IMR-90 (cell line): ENCODE measurements around the gene BMP8A. TPM values are rescaled to one million over a fixed set of nuclear protein-coding genes. Genes with fewer than 3 reads are reported as not detected.

Source experiments
- ATAC-seq: fragments of 200-7000 bp; cut with Tn5 transposase; 2 replicates; pipeline ENCODE4 v1.9.1; 2020; ENCODE audit warnings: low read depth, mild to moderate bottlenecking, moderate library complexity
- BruUV-seq: library from RNA; stranded (reverse); fragments of 400-500 nt; replicated peaks from 2 replicates; lab custom pipeline; 2021; lab: Mats Ljungman, UMichigan
- CTCF ChIA-PET: fragments of 300-600 bp; formaldehyde crosslinking; extraction: SDS; loops from one replicate; lab custom pipeline; 2021; ENCODE audit warnings: antibody characterized with exemption; lab: Yijun Ruan, JAX
- POLR2A ChIA-PET: fragments of 300-600 bp; sonication (Branson Sonifier 250); formaldehyde crosslinking; loops from one replicate; lab custom pipeline; 2022; ENCODE audit warnings: antibody characterized with exemption; ENCODE audit not compliant: unreplicated experiment; lab: Charles Lee
- DNase-seq: peaks from one replicate; pipeline ENCODE4 v3.0.0; 2013
- H2AFZ ChIP-seq: replicated peaks from 2 replicates; pipeline ENCODE3; 2013; ENCODE audit warnings: low read length, mild to moderate bottlenecking; ENCODE audit not compliant: poor library complexity
- H2AK5ac ChIP-seq: 2 replicates; pipeline ENCODE4 v1.6.1; 2013; ENCODE audit warnings: low read depth, low read length, inconsistent platforms
- H2AK9ac ChIP-seq: replicated peaks from 2 replicates; pipeline ENCODE3; 2013; ENCODE audit warnings: mild to moderate bottlenecking, low read depth, low read length, moderate library complexity; ENCODE audit not compliant: poor library complexity
- H2BK120ac ChIP-seq: 2 replicates; pipeline ENCODE4 v1.6.1; 2013; ENCODE audit warnings: low read depth, low read length, inconsistent platforms
- H2BK15ac ChIP-seq: 3 replicates; pipeline ENCODE4 v1.6.1; 2013; ENCODE audit warnings: low read depth, low read length, inconsistent platforms
- H2BK20ac ChIP-seq: 2 replicates; pipeline ENCODE4 v1.6.1; 2013; ENCODE audit warnings: low read depth, mild to moderate bottlenecking, inconsistent platforms, low read length, moderate library complexity
- H2BK5ac ChIP-seq: 2 replicates; pipeline ENCODE4 v1.6.1; 2013; ENCODE audit warnings: mild to moderate bottlenecking, low read depth, low read length, inconsistent platforms; ENCODE audit not compliant: poor library complexity, severe bottlenecking
- H3K14ac ChIP-seq: replicated peaks from 2 replicates; pipeline ENCODE4 v1.6.1; 2013; ENCODE audit warnings: low read depth, low read length, inconsistent platforms
- H3K18ac ChIP-seq: 2 replicates; pipeline ENCODE4 v1.6.1; 2013; ENCODE audit warnings: low read depth, low read length, control low read depth
- H3K23ac ChIP-seq: 2 replicates; pipeline ENCODE4 v1.6.1; 2013; ENCODE audit warnings: low read depth, low read length, inconsistent platforms
- H3K27ac ChIP-seq: 2 replicates; pipeline ENCODE4 v1.5.1; 2013; ENCODE audit warnings: mild to moderate bottlenecking, control low read depth, low read length; ENCODE audit not compliant: insufficient read depth
- H3K27me3 ChIP-seq: 2 replicates; pipeline ENCODE4 v1.6.1; 2013; ENCODE audit warnings: low read length; ENCODE audit not compliant: control insufficient read depth, insufficient read depth
- H3K36me3 ChIP-seq: 2 replicates; pipeline ENCODE4 v1.6.1; 2013; ENCODE audit warnings: low read length, mixed read lengths; ENCODE audit not compliant: control insufficient read depth, insufficient read depth
- H3K4ac ChIP-seq: 2 replicates; pipeline ENCODE4 v1.6.1; 2013; ENCODE audit warnings: low read depth, low read length, inconsistent platforms
- H3K4me1 ChIP-seq: 2 replicates; pipeline ENCODE4 v1.6.1; 2013; ENCODE audit warnings: low read length, mixed read lengths; ENCODE audit not compliant: control insufficient read depth, insufficient read depth
- H3K4me2 ChIP-seq: 2 replicates; pipeline ENCODE4 v1.6.1; 2013; ENCODE audit warnings: low read depth, mild to moderate bottlenecking, control low read depth, low read length, moderate library complexity
- H3K4me3 ChIP-seq: 2 replicates; pipeline ENCODE4 v1.5.1; 2013; ENCODE audit warnings: low read depth, mild to moderate bottlenecking, control low read depth, low read length, moderate library complexity; ENCODE audit not compliant: insufficient read depth
- H3K56ac ChIP-seq: 2 replicates; pipeline ENCODE4 v1.6.1; 2013; ENCODE audit warnings: low read length, inconsistent platforms; ENCODE audit not compliant: insufficient read depth; ENCODE audit errors: extremely low read depth
- H3K79me1 ChIP-seq, 2 experiments: 2 replicates each; pipeline ENCODE4 v1.6.1; 2013; ENCODE audit warnings: low read length in 2 of 2, inconsistent platforms in 1 of 2, low read depth in 1 of 2
- H3K9ac ChIP-seq: 2 replicates; pipeline ENCODE4 v1.6.1; 2013; ENCODE audit warnings: low read depth, low read length, control low read depth
- H3K9me1 ChIP-seq: 2 replicates; pipeline ENCODE4 v1.6.1; 2013; ENCODE audit warnings: low read length, inconsistent platforms; ENCODE audit not compliant: insufficient read depth
- H3K9me3 ChIP-seq: 2 replicates; pipeline ENCODE4 v1.6.1; 2013; ENCODE audit warnings: low read length; ENCODE audit not compliant: control insufficient read depth, insufficient read depth
- H4K20me1 ChIP-seq: 2 replicates; pipeline ENCODE4 v1.6.1; 2013; ENCODE audit warnings: low read length, inconsistent platforms; ENCODE audit not compliant: insufficient read depth
- H4K5ac ChIP-seq: 2 replicates; pipeline ENCODE4 v1.6.1; 2013; ENCODE audit warnings: mild to moderate bottlenecking, low read depth, low read length, control low read depth
- H4K8ac ChIP-seq, 2 experiments: 2 replicates each; pipeline ENCODE4 v1.6.1; 2013; ENCODE audit warnings: low read depth in 2 of 2, low read length in 2 of 2, control low read depth in 1 of 2, inconsistent platforms in 1 of 2
- H4K91ac ChIP-seq: 2 replicates; pipeline ENCODE4 v1.6.1; 2013; ENCODE audit warnings: low read depth, low read length, inconsistent platforms; ENCODE audit not compliant: insufficient read depth
- BHLHE40 ChIP-seq: fragments of 150-350 bp; IDR thresholded peaks from 2 replicates; pipeline ENCODE4 v1.6.1; 2016; ENCODE audit warnings: mild to moderate bottlenecking, low read depth, low read length
- CEBPB ChIP-seq: IDR thresholded peaks from 2 replicates; pipeline ENCODE4 v1.6.1; 2012; ENCODE audit warnings: low read depth, low read length, improper control_type of control experiment
- CHD1 ChIP-seq: IDR thresholded peaks from 2 replicates; pipeline ENCODE4 v1.6.1; 2012; ENCODE audit warnings: low read depth, low read length, improper control_type of control experiment
- FOS ChIP-seq: fragments of 150-350 bp; IDR thresholded peaks from 2 replicates; pipeline ENCODE4 v1.6.1; 2016; ENCODE audit warnings: low read depth, low read length
- MAFK ChIP-seq: IDR thresholded peaks from 2 replicates; pipeline ENCODE4 v1.6.1; 2012; ENCODE audit warnings: low read depth, low read length, improper control_type of control experiment
- NFE2L2 ChIP-seq: fragments of 150-350 bp; IDR thresholded peaks from 2 replicates; pipeline ENCODE4 v1.6.1; 2016; ENCODE audit warnings: low read depth, mild to moderate bottlenecking, low read length
- POLR2A ChIP-seq: IDR thresholded peaks from 2 replicates; pipeline ENCODE4 v1.6.1; 2012; ENCODE audit warnings: mild to moderate bottlenecking, low read depth, low read length
- RCOR1 ChIP-seq: IDR thresholded peaks from 2 replicates; pipeline ENCODE4 v1.6.1; 2012; ENCODE audit warnings: mild to moderate bottlenecking, low read length, improper control_type of control experiment; ENCODE audit not compliant: insufficient replicate concordance
- RFX5 ChIP-seq: IDR thresholded peaks from 2 replicates; pipeline ENCODE4 v1.8.0; 2012; ENCODE audit warnings: low read depth, mild to moderate bottlenecking, low read length, moderate library complexity
- WGBS, 2 experiments: methylation state at CpG; one replicate each; pipeline versions ENCODE4 v1.1.5 to v1.1.7; 2013; ENCODE audit warnings: missing lambda C conversion rate in 2 of 2; ENCODE audit not compliant: insufficient read length in 1 of 2; ENCODE audit errors: extremely low coverage in 2 of 2; 5-methylcytosine and 5-hydroxymethylcytosine counted together
- dilution Hi-C: fragments of 300-500 bp; cut with HindIII; formaldehyde crosslinking; loops from one replicate; pipeline ENCODE4 v1.14.3; 2018; ENCODE audit warnings: low sequenced_read_pairs; ENCODE audit not compliant: unreplicated experiment
- in situ Hi-C: fragments of 300-500 bp; cut with MboI; formaldehyde crosslinking; loops from 3 replicates; pipeline ENCODE4 v1.14.3; 2019; ENCODE audit warnings: low sequenced_read_pairs, inconsistent platforms, mixed read lengths
- intact Hi-C: fragments of 100-400 bp; cut with micrococcal nuclease; formaldehyde crosslinking; loops from 2 replicates; pipeline ENCODE4 v1.10.0; 2022
- polyA plus RNA-seq, 3 experiments: library from polyadenylated mRNA; depleted of rRNA; stranded (reverse); fragments of >200 nt; gene quantifications; 2 replicates each; pipeline ENCODE4 v1.2.3, GENCODE V29; 2012; ENCODE audit warnings: low replicate concordance in 1 of 3
- total RNA-seq: library from RNA; depleted of rRNA; stranded (reverse); fragments of >200 nt; gene quantifications from 2 replicates; pipeline ENCODE4 v1.2.3, GENCODE V29; 2012

BMP8A gene
- total and polyA plus RNA-seq, 2 of the 4 experiments (the other 2 are of a cell fraction): not detected

GRCh38 chr1:39485046-39485803, 6.2 kb upstream of the BMP8A start:
- DNase-seq: no peak
- Histone ChIP-seq H4K8ac (no peak overlapping the region), H3K18ac (no peak overlapping the region), H2BK120ac (no peak overlapping the region), H3K36me3 (peaks cover 43% of the 10 kb centered on the region), H3K4me1 (peaks cover 3% of the 10 kb centered on the region; the same call in 1 of the 2 replicates), H3K27ac (no peak overlapping the region), H3K27me3 (no peaks in the 10 kb centered on the region), H2BK15ac (no peak overlapping the region), H3K4ac (no peak overlapping the region), H2AK9ac (no peak overlapping the region), H3K79me1 (peaks cover 8 to 16% of the 10 kb centered on the region in 2 experiments), H2AFZ (no peak overlapping the region), H3K9me1 (peaks cover 3% of the 10 kb centered on the region; the same call in 1 of the 2 replicates), H3K9me3 (no peaks in the 10 kb centered on the region), H3K14ac (no peak overlapping the region), H3K4me3 (no peak overlapping the region), H2AK5ac (no peak overlapping the region), H3K4me2 (no peak overlapping the region), H3K23ac (no peak overlapping the region), H2BK5ac (no peak overlapping the region), H4K20me1 (peaks cover 10% of the 10 kb centered on the region; the same call in 1 of the 2 replicates), H3K9ac (no peak overlapping the region), H4K91ac (no peak overlapping the region), H2BK20ac (no peak overlapping the region), H4K5ac (no peak overlapping the region), H3K56ac (no peak overlapping the region)
- no peak for ATAC-seq
- TF ChIP-seq CEBPB (no peak), RFX5 (no peak), NFE2L2 (no peak), CHD1 (no peak), RCOR1 (no peak), POLR2A (no peak), FOS (no peak), MAFK (no peak), BHLHE40 (no peak)
- no TSS peak for BruUV-seq
- POLR2A ChIA-PET: interaction anchor here (0.6 kb wide), 1 partner anchor 110 kb away, joined by 3 read pairs; no protein-coding TSS in a partner anchor
- WGBS, 2 experiments: 90% methylated on average over 2 of the region's 14 CpGs; no CpG with 5 or more reads in 1 of the 2 experiments
- CTCF ChIA-PET: no interaction called here
- dilution Hi-C loops: no loop called here
- intact Hi-C loops: no loop called here
- in situ Hi-C loops: loop anchor here (5.0 kb wide), 1 partner anchor 52 kb away; no protein-coding TSS in a partner anchor
